ENCODE data around the gene PRR19.

The PRR19 gene

GRCh38 chr19:42295342-42295741, 6.6 kb upstream of the PRR19 start:
- no peak for DNase-seq (ENCODE audit: low spot score)

- peak; percentile 84 for DNase-seq (ENCODE audit: low spot score)
These were observed 6.0 kb upstream of the PRR19 start for GRCh38 chr19:42295831-42296525.

GRCh38 chr19:42297039-42297438, 4.9 kb upstream of the PRR19 start:
- no peak for DNase-seq (ENCODE audit: low spot score)

GRCh38 chr19:42303101-42303464, 1.2 kb downstream of the PRR19 start:
- no peak for DNase-seq (ENCODE audit: low spot score)

- no peak for DNase-seq (ENCODE audit: low spot score)
These were observed 1.9 kb downstream of the PRR19 start for GRCh38 chr19:42303876-42304275.

- no peak for DNase-seq (ENCODE audit: low spot score)
These were observed 4.7 kb downstream of the PRR19 start for GRCh38 chr19:42306646-42307045.

- DNase-seq (ENCODE audit: low spot score): no peak
These were observed 7.8 kb downstream of the PRR19 start for GRCh38 chr19:42309686-42310085.

- DNase-seq (ENCODE audit: low spot score): no peak
These were observed 9.7 kb downstream of the PRR19 start for GRCh38 chr19:42311657-42312056.

GRCh38 chr19:42312370-42312769, 10.4 kb downstream of the PRR19 start:
- no peak for DNase-seq (ENCODE audit: low spot score)

- no peak for DNase-seq (ENCODE audit: low spot score)
These were observed 11.3 kb downstream of the PRR19 start, which contains the start of gene TMEM145 for GRCh38 chr19:42313096-42313839. Gene TMEM145 (plus strand): TSS chr19:42313309. CDS start chr19:42313377, 68 bp downstream.

- no peak for DNase-seq (ENCODE audit: low spot score)
These were observed 12.2 kb downstream of the PRR19 start for GRCh38 chr19:42313840-42314755.

GRCh38 chr19:42315024-42315423, 13.1 kb downstream of the PRR19 start:
- DNase-seq (ENCODE audit: low spot score): no peak

- no peak for DNase-seq (ENCODE audit: low spot score)
These were observed 14.6 kb downstream of the PRR19 start for GRCh38 chr19:42316223-42317211.

GRCh38 chr19:42317535-42317934, 15.6 kb downstream of the PRR19 start:
- DNase-seq (ENCODE audit: low spot score): no peak

- DNase-seq (ENCODE audit: low spot score): no peak
These were observed 20.4 kb downstream of the PRR19 start for GRCh38 chr19:42322305-42322704.

GRCh38 chr19:42323473-42323851, 21.5 kb downstream of the PRR19 start:
- no peak for DNase-seq (ENCODE audit: low spot score)

- DNase-seq (ENCODE audit: low spot score): no peak
These were observed 22.1 kb downstream of the PRR19 start for GRCh38 chr19:42323852-42324654.

GRCh38 chr19:42324655-42325307, 22.8 kb downstream of the PRR19 start:
- DNase-seq (ENCODE audit: low spot score): no peak

- DNase-seq (ENCODE audit: low spot score): peak; percentile 99
These were observed 23.5 kb downstream of the PRR19 start, which contains the start of gene MEGF8 for GRCh38 chr19:42325308-42325895. Gene MEGF8 (plus strand): TSS chr19:42325635. CDS start chr19:42326244, 609 bp downstream.
